Measurements from ENCODE around the gene B3GNT5.

Gene B3GNT5

GRCh38 chr3:183252973-183253527, at the start of gene B3GNT5:
TSS of gene B3GNT5 (plus strand) at chr3:183253253. CDS start at chr3:183269799, 16,546 bp downstream.
- H3K27ac ChIP-seq: no peak within 1 kb of the TSS
- no peak for TF ChIP-seq ZFX (IDR thresholded peaks at IDR 0.05; ENCODE audit: borderline replicate concordance)
- TF ChIP-seq CTCF (IDR thresholded peaks at IDR 0.05): no peak

- TF ChIP-seq CTCF (IDR thresholded peaks at IDR 0.05) (no peak), ZFX (IDR thresholded peaks at IDR 0.05; ENCODE audit: borderline replicate concordance) (no peak)
- no peak overlapping the region for H3K27ac ChIP-seq
Observed at GRCh38 chr3:183203670-183204069, 49.4 kb upstream of the B3GNT5 start.

GRCh38 chr3:183208260-183208659, 44.8 kb upstream of the B3GNT5 start:
- no peak for TF ChIP-seq ZFX (IDR thresholded peaks at IDR 0.05; ENCODE audit: borderline replicate concordance)
- no peak for TF ChIP-seq CTCF (IDR thresholded peaks at IDR 0.05)
- no peak overlapping the region for H3K27ac ChIP-seq

GRCh38 chr3:183208800-183209199, 44.3 kb upstream of the B3GNT5 start:
- no peak for TF ChIP-seq ZFX (IDR thresholded peaks at IDR 0.05; ENCODE audit: borderline replicate concordance)
- TF ChIP-seq CTCF (IDR thresholded peaks at IDR 0.05): no peak

GRCh38 chr3:183210341-183210740, 42.7 kb upstream of the B3GNT5 start:
- TF ChIP-seq CTCF (IDR thresholded peaks at IDR 0.05) (no peak), ZFX (IDR thresholded peaks at IDR 0.05; ENCODE audit: borderline replicate concordance) (no peak)
- H3K27ac ChIP-seq: no peak overlapping the region

More at GRCh38 chr3:183208800-183209199, 44.3 kb upstream of the B3GNT5 start:
- no peak overlapping the region for H3K27ac ChIP-seq

GRCh38 chr3:183210862-183211341, 42.2 kb upstream of the B3GNT5 start:
- no peak overlapping the region for H3K27ac ChIP-seq
- TF ChIP-seq CTCF (IDR thresholded peaks at IDR 0.05) (no peak), ZFX (IDR thresholded peaks at IDR 0.05; ENCODE audit: borderline replicate concordance) (no peak)

- H3K27ac ChIP-seq: no peak overlapping the region
- TF ChIP-seq ZFX (IDR thresholded peaks at IDR 0.05; ENCODE audit: borderline replicate concordance) (no peak), CTCF (IDR thresholded peaks at IDR 0.05) (no peak)
Observed at GRCh38 chr3:183211352-183211751, 41.7 kb upstream of the B3GNT5 start.

Data from 22Rv1 (cell line).